NCI-H2227 (cell line): Measurements from ENCODE around the gene ZMYND19.
"Not testable (repeated sequence)": the region's sequence is repeated elsewhere in the genome, so short reads cannot be mapped to it uniquely, and the experiment has no call there.

Experiments used
- DNase-seq: peaks from one replicate; lab custom pipeline; 2025; ENCODE audit not compliant: unreplicated experiment; lab: John Stamatoyannopoulos, UW

ZMYND19 gene

DNA sequence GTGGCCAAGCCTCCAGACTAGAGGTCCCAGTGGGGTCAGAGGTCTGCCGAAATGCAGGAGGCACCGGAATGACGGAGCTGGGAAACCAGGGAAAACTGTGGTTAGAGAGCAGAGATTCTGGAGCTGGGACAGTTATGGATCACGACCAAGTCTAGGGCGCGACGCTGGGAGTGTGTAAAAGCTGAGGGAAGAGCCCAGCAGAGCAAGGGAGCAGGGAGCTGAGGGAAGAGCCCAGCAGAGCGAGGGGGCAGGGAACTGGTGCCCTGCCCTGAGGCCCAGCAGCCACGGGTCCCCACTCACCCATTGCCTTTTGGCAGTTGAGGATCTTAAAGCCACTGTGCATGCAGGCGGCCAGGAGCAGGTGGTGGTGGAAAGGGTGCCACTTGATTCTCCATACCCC, 26.2 kb downstream of the ZMYND19 start:
- no peak for DNase-seq

DNA sequence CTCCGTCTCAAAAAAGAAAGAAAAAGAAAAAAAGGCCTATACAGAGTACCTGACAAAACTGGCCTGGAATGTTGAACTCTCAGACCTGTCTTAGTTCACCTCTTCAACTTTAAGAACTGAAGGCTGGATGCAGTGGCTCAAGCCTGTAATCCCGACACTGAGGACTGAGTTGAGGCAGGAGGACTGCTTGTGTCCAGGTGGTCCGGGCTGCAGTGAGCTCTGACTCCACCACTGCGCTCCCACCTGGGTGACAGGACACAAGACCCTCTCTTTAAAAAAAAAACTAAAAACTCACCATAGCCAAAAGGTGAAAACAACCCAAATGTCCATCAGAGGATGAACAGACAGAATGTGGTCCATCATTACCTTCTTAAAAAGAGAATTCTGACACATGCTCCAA, 32.2 kb downstream of the ZMYND19 start:
- no peak for DNase-seq

GRCh38 chr9:137556069-137556838, 34.1 kb downstream of the ZMYND19 start:
- no peak for DNase-seq

DNA sequence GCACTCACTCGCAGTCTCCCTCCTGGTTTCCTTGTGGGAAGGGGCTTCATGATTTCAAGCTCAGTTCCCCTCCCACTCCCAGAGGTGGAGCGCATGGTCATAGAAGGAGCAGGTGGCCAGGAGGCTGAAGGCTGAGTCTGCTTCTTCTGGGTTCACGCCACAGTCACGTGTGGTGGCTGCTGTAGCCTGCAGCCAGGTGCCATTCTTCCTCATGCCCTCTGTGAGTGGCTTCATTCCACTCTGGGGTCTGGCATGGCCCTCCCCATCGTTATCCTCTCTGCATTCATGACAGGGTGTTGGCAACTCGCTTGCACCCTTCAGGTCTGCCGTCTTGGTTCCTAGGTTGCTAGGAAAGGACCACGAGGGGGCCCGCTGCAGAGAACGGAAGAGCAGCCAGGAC, 35.1 kb downstream of the ZMYND19 start:
- DNase-seq: no peak

- no peak for DNase-seq
Measured at GRCh38 chr9:137554349-137554748, 36.0 kb downstream of the ZMYND19 start.

- DNase-seq: not testable (repeated sequence)
Measured at GRCh38 chr9:137553654-137554053, 36.7 kb downstream of the ZMYND19 start.

DNA sequence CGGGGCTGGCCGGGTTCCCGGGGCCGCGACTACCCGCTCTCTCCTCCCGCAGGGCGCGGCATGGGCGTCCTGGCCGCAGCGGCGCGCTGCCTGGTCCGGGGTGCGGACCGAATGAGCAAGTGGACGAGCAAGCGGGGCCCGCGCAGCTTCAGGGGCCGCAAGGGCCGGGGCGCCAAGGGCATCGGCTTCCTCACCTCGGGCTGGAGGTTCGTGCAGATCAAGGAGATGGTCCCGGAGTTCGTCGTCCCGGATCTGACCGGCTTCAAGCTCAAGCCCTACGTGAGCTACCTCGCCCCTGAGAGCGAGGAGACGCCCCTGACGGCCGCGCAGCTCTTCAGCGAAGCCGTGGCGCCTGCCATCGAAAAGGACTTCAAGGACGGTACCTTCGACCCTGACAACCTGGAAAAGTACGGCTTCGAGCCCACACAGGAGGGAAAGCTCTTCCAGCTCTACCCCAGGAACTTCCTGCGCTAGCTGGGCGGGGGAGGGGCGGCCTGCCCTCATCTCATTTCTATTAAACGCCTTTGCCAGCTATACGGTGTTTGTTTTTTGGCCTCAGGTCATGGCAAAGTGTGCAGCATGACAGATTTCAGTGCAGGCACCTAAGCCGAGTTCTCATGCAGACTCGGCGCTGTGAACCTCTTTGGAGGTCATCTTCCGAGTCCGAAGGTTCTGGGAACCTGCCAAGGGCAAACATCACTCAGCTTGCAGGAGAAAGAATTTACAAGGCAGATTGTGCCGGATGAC, 38.1 kb downstream of the ZMYND19 start:
- no peak for DNase-seq

DNA sequence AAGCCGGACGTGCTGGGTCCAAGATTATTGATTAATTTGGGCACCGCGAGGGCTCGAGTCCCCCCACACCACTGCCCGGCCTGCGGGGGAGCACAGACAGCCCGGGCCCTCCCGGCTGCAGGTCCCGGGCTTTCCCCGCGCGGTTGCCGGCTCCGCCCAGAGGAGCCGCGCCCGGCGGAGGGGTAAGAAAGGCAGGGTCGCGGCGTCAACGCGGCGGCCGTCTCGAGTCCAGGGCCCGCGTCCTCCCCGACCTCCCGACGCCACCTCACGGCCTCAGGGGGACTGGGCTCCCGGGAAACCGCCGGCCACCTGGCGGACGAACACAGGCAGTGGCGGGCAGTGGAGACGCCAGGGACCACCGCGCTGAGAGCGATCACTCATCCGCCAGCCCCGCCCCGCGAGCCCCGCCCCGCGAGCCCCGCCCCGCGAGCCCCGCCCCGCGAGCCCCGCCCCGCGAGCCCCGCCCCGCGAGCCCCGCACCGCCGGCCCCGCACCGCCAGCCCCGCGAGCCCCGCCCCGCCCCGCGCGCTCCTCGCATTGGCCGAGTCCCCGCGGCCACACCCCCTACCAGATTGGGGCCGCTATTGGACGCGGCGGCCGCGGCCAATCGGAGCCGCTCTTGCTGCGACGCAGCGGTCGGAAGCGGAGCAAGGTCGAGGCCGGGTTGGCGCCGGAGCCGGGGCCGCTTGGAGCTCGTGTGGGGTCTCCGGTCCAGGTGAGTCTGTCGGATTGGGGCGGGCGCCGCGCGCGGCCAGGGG, 38.9 kb downstream of the ZMYND19 start, which contains the start of gene MRPL41:
TSS of gene MRPL41 (plus strand) at position 616 of the 758 bp plus-strand sequence. CDS start 203 bp downstream, outside the sequence.
- DNase-seq: peak; percentile 87

DNA sequence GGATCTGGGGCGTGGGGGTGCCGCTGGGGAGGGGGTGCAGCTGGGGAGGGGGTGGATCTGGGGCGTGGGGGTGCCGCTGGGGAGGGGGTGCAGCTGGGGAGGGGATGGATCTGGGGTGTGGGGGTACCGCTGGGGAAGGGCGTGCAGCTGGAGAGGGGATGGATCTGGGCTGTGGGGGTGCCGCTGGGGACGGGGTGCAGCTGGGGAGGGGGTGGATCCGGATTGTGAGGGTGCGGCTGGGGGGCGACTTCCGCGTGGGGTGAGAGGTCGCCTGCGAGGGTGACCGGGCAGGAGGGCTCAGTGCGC, 39.4 kb downstream of the ZMYND19 start:
- not testable (repeated sequence) for DNase-seq

GRCh38 chr9:137550231-137550621, 40.1 kb downstream of the ZMYND19 start, which contains the start of gene PNPLA7:
TSS of gene PNPLA7 (minus strand) at chr9:137550402. CDS start at chr9:137550197, 205 bp downstream.
- DNase-seq: peak; percentile 84

DNA sequence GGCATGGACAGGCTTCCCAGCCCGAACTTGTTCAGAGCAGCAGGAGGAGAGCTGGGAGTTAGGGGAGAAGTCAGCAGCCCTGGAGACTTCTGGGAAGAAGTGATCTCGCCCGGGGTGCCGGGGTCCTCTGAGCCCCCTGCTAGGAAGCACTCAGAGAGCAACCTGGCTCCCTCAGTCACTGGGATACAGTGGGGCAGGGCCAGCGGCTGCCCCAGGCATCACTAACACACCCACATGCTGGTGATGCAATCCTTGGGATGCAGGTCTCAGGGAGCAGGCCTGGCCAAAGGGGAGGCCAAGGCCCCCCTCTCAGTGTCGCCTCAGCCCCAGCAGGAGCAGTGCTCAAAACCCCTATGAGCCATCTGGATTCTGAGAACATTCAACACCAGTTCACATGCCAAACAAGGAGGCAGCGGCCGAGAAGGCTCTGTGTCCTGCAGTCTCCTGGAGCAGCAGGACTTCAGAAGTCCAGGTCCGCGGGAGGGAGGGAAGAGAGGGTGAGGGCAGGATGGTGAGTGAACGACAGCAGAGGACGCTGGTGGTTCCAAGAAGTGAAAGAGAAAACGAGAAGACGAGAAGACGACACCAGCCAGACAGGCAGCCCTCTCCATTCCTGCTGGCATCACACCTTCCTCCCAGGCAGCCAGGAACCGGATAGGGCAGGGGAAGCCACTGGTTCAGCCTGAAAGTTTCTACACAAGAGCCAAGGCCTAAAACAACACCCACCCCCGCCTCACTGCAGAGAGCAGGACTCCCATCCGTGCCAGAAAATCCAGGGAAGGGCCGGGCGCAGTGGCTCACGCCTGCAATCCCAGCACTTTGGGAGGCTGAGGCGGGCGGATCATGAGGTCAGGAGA, 42.4 kb downstream of the ZMYND19 start:
- no peak for DNase-seq

DNA sequence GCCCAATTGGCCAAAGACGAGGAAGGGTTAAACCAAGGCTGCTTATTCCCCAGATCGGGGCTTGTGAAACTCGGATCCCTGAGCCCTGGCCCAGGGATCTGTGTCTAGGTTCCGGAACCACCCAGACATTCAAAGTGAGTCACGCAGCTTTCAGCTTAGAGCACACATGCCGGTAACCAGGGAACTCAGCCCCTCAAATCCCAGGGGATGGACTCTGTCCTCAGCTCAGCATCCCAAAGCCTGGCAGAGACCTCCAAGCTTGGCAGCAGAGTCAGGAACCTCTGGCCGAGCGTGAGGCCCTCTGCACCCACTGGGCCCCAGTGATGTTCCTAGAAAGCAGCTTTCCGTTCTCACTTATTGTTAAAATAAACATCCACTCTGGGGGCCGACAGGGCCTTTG, 45.2 kb downstream of the ZMYND19 start:
- DNase-seq: no peak

GRCh38 chr9:137544176-137544760, 46.0 kb downstream of the ZMYND19 start:
- DNase-seq: no peak

GRCh38 chr9:137543237-137543963, 46.9 kb downstream of the ZMYND19 start:
- no peak for DNase-seq

DNA sequence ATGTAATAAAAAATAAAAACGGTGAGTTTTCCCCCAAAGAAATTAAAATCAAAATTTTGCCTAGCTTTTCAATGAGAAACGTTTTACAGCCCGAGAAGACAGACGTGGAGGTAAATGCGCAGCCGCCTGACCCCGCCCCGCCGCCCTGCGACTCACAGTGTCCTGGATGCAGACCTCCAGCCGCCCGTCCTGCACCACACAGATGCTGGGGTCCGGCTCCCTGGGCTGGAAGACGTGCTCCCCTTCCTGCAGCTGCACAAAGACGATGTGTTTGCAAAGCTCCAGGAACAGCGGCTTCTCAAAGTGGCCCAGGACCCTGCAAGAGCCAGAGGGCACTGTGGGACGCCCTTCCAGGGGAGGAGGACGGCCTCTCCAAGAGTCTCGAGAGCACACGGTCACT, 47.8 kb downstream of the ZMYND19 start:
- no peak for DNase-seq

DNA sequence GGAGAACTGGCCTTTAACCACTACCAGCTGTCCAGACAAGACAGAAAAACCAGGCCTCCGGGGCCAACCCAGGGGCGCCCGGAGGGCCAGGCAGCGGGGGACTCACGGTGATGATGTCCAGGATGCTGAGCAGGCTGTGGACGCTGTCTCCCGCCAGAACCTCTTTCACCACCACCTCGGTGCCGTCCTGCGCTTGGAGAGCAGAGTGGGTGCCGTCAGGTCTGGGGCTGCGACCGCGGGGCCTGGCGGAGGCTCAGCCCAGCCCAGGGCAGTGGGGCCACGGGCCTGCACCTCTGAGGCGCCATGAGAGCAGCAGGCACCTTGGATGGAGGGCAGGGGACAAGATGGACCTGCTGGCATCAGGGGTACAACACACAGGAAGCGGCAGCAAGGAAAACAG, 49.8 kb downstream of the ZMYND19 start:
- no peak for DNase-seq

- DNase-seq: no peak
Measured at GRCh38 chr9:137538058-137538457, 52.3 kb downstream of the ZMYND19 start.

DNA sequence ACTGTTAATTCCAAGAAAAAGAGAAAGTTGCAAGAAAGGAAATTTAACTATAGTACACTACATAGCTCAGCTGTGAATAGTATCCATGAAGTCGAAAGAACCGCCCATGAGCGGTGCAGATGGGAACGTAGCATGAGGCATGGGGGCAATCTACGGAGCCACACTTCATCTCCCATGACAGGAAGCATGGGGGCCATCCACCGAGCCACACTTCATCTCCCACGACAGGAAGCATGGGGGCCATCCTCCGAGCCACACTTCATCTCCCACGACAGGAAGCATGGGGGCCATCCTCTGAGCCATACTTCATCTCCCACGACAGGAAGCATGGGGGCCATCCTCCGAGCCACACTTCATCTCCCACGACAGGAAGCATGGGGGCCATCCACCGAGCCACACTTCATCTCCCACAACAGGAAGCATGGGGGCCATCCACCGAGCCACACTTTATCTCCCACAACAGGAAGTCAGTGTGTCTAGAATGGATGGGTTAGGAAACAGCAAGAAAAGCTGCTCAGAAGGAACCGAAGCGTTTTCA, 53.6 kb downstream of the ZMYND19 start:
- DNase-seq: not testable (repeated sequence)

GRCh38 chr9:137535120-137535428, 55.2 kb downstream of the ZMYND19 start:
- no peak for DNase-seq
